22Rv1 (cell line): ENCODE results near the gene MRPS22.

Source experiments
- H3K27ac ChIP-seq: fragments of 450-650 bp; 2 replicates; pipeline ENCODE4 v1.5.1; 2017
- CTCF ChIP-seq: fragments of 450-650 bp; IDR thresholded peaks from 2 replicates; pipeline ENCODE4 v1.5.1; 2017; ENCODE audit warnings: mild to moderate bottlenecking
- ZFX ChIP-seq: fragments of 450-650 bp; IDR thresholded peaks from 2 replicates; pipeline ENCODE4 v1.6.1; 2017; ENCODE audit warnings: antibody characterized with exemption, borderline replicate concordance

MRPS22 gene

GRCh38 chr3:139319428-139320402 is 24.1 kb upstream of the MRPS22 start:
- no peak overlapping the region for H3K27ac ChIP-seq
- no peak for TF ChIP-seq ZFX
- TF ChIP-seq CTCF, result peak; percentile 54

- TF ChIP-seq ZFX, result no peak
- TF ChIP-seq CTCF, result no peak
Measured at GRCh38 chr3:139320551-139321309, 23.1 kb upstream of the MRPS22 start.

GRCh38 chr3:139322346-139322745 is 21.5 kb upstream of the MRPS22 start:
- H3K27ac ChIP-seq, result no peak overlapping the region

More at GRCh38 chr3:139320551-139321309, 23.1 kb upstream of the MRPS22 start:
- H3K27ac ChIP-seq, result no peak overlapping the region

GRCh38 chr3:139323146-139323545 is 20.7 kb upstream of the MRPS22 start:
- TF ChIP-seq ZFX (no peak), CTCF (no peak)

More at GRCh38 chr3:139322346-139322745, 21.5 kb upstream of the MRPS22 start:
- TF ChIP-seq CTCF, result no peak
- no peak for TF ChIP-seq ZFX

GRCh38 chr3:139324456-139324855 is 19.4 kb upstream of the MRPS22 start:
- H3K27ac ChIP-seq, result no peak overlapping the region
- TF ChIP-seq ZFX (no peak), CTCF (no peak)

More at GRCh38 chr3:139323146-139323545, 20.7 kb upstream of the MRPS22 start:
- H3K27ac ChIP-seq, result no peak overlapping the region

GRCh38 chr3:139325551-139325950 is 18.3 kb upstream of the MRPS22 start:
- no peak overlapping the region for H3K27ac ChIP-seq

More at GRCh38 chr3:139325551-139325950, 18.3 kb upstream of the MRPS22 start:
- TF ChIP-seq ZFX (no peak), CTCF (no peak)
